ENCODE results near the gene ATP5F1E.

ATP5F1E gene

DNA sequence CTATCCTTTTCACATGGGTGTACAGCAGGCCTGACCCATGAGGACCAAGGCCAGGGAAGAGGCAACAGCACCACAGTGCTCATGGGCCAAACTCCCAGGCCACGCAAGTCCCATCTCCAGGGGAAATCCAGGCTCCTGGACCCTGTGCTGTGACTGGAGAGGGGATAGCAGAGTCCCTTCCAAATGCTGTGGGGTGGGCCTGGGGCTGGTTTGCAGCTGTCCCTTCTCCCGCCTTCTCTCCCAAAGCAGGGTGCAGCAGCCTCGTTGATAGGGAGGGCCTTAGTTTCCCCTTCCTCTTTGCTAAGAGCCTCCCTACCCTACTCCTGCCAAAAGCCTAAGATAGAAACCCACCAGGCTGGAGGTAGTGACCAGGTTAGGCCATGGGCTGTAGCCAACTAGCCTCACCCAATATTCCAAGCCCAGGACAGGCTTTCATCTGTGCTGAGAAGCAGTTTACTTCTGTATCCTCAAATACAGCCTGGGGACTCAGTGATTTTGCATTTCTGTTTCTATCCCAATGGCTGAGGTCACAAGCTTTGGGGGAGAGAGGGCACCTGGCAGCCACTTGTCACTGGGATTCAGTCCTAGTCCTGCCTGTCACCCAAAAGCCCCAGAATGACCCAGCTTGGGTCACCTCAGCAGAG lies 26.5 kb downstream of the ATP5F1E start:
- DNase-seq (ENCODE audit: low spot score): no peak

DNA sequence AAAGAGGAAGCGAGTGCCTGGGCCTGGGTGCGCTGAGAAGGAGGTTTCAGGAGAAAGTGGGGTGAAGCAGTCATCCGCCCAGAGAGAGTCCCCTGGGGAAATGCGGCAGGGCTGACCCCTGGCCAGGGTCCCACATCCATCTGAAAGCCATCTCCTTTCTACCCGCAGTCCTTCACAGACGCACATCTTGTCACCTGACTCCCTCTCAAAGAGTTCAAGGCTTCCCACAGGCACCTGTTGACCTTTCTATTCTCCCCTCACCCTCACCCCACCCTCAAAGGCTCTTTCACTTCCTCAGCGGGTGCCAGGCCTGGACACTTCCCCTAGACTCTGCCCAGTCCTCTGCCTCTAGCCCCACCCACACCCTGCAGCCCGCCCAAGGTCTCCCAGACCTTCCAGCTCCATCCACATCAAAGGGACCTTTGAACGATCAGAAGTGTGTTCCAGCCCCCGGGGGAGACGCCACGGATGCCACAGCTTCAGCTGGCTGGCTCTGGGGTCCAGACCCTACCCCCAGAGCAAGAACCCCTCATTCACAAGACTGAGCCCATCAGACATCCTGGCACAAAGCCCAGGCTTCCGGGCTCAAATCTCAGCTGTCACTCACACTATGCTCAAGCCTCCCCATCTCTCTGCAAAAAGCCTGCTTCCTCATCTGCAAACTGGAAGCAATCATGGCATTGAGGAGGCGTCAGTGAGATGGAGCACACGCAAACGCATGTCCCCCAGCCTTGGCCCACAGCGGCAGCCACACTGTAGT lies 27.2 kb downstream of the ATP5F1E start:
- peak; percentile 41 for DNase-seq (ENCODE audit: low spot score)

DNA sequence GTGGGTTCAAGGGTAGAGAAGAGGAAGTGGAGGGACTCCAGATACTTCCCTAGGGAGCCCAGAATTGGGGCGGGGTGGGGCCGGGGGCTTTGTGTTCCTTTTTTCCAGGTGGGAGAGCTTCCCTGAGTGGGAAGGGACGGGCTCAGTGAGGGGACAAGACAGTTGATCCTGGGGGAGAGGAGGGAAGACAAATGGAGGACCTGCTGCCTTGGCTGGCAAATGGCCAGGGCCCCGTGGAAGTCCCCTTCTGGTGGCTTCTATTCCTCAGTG lies 27.7 kb downstream of the ATP5F1E start:
- peak; percentile 47 for DNase-seq (ENCODE audit: low spot score)

DNA sequence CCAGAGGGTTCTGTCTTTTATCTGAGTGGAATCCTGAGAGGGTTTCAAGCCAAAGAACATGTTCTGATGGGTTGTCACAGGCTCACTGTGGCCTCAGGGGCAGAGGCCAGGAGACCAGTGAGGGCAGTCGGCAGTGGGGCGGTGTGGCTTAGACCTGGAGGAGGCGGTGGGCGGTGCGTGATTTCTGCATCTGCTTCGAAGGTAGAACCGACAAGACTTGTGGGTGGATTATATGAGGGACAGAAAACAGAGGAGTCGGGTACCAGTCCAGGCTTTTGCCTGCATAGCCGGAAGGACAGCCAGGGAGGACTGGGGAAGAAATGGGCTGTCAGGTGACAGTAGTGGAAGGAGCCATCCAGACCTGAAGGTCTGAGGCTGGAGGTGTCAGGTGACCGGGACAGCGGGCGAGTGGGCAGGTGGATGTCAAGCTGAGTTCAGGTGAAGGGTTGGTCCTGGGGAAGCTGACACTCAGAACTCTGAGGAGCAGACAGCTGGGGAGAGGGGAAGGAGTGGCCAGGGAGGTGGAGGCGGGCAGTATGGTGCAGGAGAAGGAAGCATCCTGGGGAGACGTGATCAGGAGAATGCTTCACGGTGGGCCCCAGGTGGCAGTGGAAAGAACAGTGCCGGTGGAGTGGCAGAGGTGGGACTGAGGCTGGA lies 28.2 kb downstream of the ATP5F1E start:
- no peak for DNase-seq (ENCODE audit: low spot score)

DNA sequence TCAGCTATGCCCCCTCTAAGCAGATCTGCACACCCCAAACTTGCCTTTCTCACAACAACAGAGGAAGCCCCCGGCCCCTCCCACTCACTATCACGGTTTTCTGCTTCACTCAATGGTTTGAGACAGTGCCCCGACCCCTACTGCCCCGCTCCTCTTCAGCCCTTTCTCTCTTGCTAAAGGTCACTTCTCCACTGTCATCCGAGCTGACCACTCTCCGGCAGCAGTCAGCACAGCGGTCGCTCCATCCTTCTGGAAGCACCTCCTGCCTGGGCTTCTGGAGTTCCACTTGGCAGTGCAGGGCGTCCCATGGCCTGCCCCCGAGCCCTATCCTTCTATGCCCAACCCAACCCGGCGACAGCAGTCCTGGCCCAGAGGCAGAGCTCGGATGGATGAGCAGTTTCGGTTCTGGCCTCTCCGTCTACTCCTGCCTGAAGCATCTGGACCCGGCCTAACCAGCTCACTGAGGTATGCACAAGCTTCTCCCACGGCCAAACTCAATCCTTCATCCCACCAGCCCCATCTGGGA lies 29.2 kb downstream of the ATP5F1E start:
- DNase-seq (ENCODE audit: low spot score): no peak

- no peak for DNase-seq (ENCODE audit: low spot score)
Observed at GRCh38 chr20:59002388-59002787, 29.7 kb downstream of the ATP5F1E start.

DNA sequence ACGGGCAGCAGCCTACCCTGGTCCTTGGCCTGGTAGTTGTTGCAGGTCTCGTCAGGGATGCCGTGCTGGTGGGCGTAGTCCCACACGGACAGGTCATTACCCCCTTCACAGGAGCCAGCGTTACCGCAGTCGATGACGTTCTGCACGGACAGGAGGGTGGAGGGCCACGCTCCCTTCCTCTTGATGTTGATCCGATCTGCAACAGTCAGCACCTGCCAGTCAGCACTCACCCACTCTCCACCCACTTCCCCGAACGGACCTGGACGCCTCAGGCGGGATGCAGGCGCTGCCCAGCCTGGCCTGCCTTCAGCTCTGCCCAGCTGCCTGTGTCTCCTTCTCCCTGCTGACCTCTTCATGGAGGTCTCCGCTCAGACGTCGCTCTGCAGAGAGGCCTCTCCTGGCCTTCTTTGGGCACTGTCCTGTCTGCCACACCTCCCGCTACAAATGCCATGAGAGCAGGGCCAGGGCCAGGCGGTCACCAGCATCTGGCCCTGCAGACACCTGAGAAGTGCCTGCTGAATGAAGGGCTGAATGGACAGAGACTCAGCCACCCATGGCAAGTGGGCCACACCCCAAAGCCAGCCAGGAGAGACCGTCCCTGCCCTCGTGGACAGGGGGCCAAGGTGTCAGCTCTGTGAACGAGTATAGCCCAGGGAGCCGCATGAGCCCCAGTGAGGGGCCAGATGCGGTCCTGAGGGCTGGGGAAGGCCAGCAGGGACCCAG lies 30.5 kb downstream of the ATP5F1E start:
- DNase-seq (ENCODE audit: low spot score): no peak

- DNase-seq (ENCODE audit: low spot score): no peak
Observed at GRCh38 chr20:59001068-59001448, 31.1 kb downstream of the ATP5F1E start.

DNA sequence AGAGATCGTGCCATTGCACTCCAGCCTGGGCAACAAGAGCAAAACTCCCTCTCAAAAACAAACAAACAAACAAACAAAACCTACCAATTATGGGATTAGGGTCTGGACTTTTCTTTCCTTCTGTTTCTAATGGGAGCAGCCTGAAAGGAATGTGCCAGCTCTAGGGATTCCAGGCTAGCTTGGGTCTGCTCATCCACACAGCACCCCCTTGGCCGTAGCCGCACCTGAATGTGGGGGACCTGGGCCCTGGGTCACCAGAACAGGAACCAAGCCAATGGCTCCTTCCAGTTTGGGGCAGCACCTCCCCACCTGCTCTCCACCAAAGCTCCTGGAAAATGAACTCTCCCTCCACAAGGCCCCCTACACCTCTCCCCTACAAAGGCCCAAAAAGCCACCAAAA lies 31.8 kb downstream of the ATP5F1E start:
- DNase-seq (ENCODE audit: low spot score): no peak

DNA sequence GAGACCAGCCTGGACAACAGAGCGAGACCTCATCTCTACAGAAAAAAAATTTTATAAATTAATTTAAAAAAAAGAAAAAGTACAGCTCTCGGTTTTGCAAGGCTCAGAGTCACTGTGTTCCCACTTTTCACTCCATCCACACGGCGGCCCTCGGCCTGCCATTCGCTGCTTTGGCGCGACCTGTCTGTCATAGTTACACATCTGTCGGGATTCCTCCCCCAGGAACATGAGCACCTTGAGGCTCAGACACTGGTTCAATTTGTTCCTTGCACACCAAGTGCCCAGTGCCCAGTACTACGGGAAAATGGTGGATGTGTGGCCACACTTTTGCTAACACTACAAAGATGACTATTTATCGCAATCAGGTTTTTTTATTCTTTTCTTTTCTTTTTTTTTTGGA lies 33.5 kb downstream of the ATP5F1E start:
- DNase-seq (ENCODE audit: low spot score): no peak

DNA sequence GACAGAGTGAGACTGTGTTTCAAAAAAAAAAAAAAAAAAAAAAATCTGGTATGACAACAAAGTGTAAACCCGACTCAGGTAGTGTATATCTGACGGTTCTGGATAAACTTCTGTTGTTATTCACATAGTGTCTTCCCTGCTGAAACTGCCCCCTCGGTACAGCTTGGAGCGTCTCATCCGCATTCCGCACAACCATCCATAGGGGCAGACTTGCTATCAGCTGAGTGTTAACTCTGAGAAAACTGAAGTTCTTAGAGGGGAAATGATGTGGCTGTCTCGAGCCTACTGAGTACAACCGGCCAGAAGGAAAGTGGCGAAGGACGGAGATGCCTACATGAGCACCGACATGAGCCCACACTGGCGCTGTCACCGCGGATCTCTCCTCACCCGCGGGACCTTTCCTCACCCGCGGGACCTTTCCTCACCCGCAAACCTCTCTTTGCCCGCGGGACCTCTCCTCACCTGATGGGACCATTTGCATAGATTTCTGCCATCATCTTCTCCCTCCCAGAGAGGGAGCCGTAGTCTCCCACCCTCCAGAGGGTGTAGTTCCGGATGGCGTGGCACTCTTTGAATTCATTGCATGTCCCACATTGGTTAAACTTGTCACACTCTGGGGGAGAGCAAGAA lies 34.9 kb downstream of the ATP5F1E start:
- DNase-seq (ENCODE audit: low spot score): no peak

DNA sequence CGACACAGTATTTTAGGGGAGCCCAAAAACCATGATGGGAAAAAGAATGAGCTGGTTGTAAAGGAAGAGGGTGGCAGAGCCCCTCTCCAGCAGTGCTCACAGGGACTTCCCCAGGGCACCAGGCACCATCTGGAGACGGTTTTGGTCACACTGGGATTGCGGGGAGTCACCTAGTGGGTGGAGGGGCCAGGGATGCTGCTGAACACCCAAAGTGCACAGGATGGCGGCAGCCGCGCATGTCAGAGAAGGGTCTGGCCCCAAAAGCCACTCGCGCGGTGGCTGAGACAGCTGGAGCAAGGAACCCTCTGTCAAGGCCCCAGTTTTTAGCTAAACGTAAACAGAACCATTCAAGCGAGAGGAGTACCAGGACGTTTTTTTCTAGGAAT lies 35.9 kb downstream of the ATP5F1E start:
- DNase-seq (ENCODE audit: low spot score): no peak

- no peak for DNase-seq (ENCODE audit: low spot score)
Observed at GRCh38 chr20:58995461-58996225, 36.5 kb downstream of the ATP5F1E start.

- no peak for DNase-seq (ENCODE audit: low spot score)
Observed at GRCh38 chr20:58994390-58995159, 37.6 kb downstream of the ATP5F1E start.

- DNase-seq (ENCODE audit: low spot score): no peak
Observed at GRCh38 chr20:58993332-58994248, 38.5 kb downstream of the ATP5F1E start.

DNA sequence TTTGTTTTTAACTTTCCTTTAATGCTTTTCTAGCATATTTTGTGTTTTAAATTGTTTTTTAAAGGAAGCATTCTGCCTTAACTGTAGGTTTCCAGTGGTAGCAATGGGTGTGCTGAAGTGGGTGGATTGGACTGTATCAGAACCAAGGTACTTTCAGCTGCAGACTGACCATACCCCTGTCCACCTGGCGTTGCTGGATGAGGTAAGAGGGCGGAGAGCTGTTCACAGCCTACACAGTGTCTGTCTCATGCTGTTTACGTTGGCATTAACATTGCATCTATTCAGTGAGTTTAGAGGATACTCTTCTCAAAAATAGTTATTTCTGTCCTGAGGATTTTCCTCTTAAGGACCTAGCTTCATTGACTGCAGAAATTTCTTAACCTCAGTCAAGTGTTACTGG lies 39.2 kb downstream of the ATP5F1E start:
- no peak for DNase-seq (ENCODE audit: low spot score)

DNA sequence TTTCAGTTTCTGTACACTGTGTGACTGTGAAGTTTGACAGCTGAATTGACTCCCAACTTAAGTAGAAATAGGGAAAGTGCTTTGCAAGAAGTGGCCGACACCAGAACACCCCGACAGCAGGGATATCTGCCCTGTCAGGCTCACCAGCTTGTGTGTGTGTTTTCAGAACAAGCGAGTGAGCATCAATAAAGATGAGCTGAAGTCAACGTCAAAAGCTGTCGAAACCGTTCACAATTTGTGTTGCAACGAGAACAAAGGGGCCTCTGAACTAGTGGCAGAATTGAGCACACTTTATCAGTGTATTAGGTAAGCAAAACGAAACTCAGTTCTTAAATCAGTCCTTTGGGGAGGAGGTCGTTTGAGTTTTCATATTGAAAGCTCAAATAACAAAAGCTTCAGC lies 40.4 kb downstream of the ATP5F1E start:
- DNase-seq (ENCODE audit: low spot score): no peak

DNA sequence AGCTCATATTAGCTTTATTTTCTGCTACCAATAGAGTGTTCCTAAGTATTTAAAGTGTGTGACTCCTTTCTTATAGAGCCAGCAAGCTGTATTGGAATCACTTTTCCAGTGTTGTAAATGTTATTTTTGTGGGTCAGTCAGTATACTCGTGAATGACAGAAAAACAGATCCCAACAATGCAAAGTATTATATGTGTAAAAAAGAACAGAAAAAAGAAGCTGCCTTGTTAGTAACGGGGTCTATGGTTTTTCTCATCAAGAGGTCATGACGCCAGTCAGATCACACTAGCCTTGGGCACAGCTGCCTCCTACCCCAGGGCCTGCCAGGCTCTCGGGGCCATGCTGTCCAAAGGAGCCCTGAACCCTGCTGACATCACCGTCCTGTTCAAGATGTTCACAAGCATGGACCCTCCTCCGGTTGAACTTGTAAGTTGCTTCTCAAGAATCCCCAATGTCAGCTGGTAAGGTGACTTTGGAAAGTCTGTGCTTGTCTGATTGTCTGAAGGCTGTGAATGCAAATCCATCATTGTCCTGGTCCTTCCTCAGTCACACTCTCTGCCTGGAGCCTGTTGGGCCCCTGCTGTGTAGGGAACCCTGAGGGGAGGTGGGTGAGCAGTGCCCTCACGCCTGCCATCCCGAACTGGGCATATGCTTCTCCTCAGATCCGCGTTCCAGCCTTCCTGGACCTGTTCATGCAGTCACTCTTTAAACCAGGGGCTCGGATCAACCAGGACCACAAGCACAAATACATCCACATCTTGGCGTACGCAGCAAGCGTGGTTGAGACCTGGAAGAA lies 41.3 kb downstream of the ATP5F1E start:
- no peak for DNase-seq (ENCODE audit: low spot score)

DNA sequence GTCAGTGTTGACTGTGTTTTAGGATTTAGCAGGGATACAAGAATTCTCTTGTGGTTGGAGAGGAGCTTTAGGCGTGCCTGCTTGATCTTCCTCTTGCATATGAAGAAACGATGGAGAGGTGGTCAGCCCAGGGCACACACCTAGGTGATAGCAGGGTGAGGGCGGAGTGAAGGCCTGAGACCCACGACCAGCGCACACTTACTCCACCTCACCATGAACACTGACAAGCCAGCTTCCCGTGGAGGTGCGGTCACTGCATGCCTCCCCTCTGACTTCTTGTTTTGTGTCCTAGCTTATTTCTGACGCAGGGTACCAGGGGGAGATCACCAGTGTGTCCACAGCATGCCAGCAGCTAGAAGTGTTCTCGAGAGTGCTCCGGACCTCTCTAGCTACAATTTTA lies 42.9 kb downstream of the ATP5F1E start:
- no peak for DNase-seq (ENCODE audit: low spot score)
